PC-3 (cell line): ENCODE results near the gene NRXN2.

ENCODE experiments used
- EZH2 ChIP-seq: fragments of 300-600 bp; sonication (generic); IDR thresholded peaks from one replicate; pipeline ENCODE4 v1.6.1; 2017; ENCODE audit warnings: antibody characterized with exemption, mild to moderate bottlenecking, low read length; ENCODE audit not compliant: unreplicated experiment
- TF ChIP-seq, protein P1 (sequence below): fragments of 300-600 bp; sonication (generic); conservative IDR thresholded peaks from 2 replicates; pipeline ENCODE4 v1.5.1; 2017; ENCODE audit warnings: antibody characterized with exemption, low read depth, mild to moderate bottlenecking, low read length

DNA sequence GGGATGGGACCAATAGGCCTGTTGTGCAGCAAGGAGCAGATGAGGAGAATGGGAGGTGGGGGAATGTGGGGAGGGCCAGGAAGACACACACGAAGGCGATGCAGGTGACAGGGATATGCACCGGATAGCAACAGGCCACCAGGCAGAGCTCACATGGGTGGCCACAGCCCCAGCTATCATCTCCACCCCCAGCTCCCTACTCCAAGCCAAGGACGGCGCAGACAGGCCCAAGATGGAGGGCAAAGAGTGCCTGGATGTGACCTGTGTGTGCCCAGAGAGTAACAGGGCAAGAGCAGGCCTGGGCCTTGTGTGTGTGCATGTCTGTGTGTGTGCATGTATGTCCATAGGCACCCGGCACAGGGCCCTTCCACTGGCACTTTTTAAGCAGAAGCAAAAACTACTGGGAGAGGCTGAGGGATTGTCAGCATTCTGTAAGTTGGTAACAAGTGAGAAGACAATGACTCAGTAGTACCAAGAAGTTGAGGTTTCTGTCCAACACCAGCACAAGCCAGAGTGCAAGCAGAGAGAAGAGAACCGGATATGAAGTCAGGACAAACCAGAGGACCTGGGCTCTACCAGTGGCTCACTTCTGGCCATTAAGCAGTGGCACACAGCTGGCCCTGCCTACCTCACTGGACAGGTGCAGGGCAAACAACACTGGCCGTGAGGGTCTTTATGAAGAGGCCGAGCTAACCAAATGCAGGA is 36.4 kb downstream of the NRXN2 start:
- TF ChIP-seq, protein P1, sequence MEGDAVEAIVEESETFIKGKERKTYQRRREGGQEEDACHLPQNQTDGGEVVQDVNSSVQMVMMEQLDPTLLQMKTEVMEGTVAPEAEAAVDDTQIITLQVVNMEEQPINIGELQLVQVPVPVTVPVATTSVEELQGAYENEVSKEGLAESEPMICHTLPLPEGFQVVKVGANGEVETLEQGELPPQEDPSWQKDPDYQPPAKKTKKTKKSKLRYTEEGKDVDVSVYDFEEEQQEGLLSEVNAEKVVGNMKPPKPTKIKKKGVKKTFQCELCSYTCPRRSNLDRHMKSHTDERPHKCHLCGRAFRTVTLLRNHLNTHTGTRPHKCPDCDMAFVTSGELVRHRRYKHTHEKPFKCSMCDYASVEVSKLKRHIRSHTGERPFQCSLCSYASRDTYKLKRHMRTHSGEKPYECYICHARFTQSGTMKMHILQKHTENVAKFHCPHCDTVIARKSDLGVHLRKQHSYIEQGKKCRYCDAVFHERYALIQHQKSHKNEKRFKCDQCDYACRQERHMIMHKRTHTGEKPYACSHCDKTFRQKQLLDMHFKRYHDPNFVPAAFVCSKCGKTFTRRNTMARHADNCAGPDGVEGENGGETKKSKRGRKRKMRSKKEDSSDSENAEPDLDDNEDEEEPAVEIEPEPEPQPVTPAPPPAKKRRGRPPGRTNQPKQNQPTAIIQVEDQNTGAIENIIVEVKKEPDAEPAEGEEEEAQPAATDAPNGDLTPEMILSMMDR = no peak
- TF ChIP-seq EZH2 = no peak
